Measurements from ENCODE around the gene EXOC6B. TPM values are rescaled to one million over a fixed set of nuclear protein-coding genes. Genes with fewer than 3 reads are reported as not detected.

Gene EXOC6B
- total RNA-seq, 1 experiment from 2014 or later = 8.4 TPM

DNA sequence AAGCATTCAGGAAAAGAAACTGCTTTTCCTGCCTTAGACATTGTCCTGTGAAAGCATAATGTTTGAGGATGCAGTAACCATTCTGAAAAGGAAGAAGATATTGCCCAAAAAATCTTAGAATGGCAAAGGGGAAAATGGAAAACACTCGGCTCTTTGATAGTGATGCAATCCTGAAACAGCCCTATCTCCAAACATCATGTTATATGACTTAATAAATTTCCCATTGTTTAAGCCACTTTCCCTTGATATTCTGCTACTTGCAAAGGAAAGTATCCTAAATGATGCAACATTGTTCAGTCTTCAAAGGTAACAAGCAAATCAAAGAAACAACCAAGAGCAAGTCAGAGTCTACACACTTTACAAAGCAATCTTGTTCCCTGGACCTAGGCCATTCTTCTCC, 78.5 kb downstream of the EXOC6B start:
- no peak for DNase-seq (ENCODE audit: extremely low read depth, low read depth)

DNA sequence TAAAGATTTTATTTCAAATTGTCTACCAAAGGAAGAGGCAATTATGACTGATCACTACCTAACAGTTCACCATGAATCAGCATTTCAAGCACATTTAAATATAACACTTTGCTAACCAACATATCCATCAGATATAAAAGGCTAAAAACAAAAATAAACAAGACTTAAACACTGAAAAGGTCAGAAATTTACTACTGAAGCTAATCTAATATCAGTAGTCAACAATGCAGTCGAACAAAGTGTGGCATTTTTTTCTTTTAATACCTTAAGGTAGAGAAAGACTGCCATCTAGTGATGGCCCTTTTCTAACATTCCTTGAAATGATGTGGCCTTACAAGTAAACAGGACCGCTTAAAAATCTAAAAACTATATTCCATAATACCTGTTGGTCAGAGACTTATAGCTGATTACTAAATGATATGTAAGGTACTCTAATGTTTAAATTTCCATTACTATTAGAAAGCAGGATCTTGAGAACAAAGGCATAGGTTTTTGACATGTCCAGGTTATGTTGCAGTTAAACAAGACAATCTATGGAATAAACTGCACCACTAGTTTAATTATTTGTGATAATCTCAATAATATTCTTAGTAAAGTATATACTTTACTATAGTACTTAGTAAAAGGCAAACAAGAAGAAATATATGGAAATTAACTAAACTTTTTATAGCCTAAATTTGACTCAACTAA, 80.0 kb downstream of the EXOC6B start:
- peak; percentile 61 for DNase-seq (ENCODE audit: extremely low read depth, low read depth)

DNA sequence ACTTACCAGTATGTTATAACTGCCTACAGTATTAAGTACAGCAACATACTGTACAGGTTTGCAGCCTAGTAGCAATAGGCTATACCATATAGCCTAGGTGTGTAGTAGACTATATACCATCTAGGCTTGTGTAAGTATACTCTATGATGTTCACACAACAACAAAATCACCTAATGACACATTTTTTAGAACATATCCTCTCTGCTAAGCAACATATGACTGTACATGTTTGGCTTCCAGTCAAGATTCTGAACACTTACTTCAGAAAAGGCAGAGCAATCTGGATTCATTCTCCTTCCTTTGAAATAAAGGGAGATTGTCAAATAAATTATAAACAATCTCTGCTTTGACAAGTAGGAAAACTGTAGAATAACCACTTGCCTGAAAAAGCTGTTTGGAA, 81.8 kb downstream of the EXOC6B start:
- no peak for DNase-seq (ENCODE audit: extremely low read depth, low read depth)

DNA sequence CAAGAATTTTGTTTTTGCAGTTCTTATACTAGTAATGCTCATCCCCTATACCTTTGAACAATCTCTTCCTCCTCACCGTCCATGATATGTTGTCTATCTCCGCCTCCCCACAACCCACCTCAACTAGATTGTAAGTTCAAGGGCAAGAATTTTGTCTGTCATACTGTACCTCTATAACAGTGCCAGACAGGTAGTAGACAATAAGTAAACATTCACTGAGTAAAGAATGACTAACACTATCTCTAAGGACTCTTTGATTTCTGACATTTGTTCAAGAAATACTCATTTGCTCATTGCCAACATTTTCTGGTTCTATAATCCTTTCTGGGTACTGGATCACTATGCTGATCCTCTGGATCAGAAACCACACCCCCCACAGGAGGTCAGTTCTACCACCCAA, 82.4 kb downstream of the EXOC6B start:
- no peak for DNase-seq (ENCODE audit: extremely low read depth, low read depth)

DNA sequence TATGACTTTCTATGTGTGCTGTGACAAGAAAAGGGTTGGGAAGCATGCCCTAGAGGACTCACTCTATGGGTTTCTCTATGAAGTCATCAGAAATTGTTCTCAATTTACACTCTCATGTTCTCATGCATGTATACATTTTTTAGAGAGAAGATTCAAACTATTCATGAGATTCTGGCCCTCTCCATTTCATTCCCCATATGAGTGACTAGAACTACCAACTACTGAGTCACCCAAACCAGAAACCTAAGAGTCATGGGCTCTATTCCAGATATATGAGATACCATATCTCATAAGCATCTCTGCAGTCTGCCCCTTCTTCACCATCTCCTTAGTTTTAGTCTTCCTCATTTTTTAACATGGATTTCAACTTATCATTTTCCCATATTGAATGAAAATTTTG, 87.7 kb downstream of the EXOC6B start:
- DNase-seq (ENCODE audit: extremely low read depth, low read depth) = no peak

DNA sequence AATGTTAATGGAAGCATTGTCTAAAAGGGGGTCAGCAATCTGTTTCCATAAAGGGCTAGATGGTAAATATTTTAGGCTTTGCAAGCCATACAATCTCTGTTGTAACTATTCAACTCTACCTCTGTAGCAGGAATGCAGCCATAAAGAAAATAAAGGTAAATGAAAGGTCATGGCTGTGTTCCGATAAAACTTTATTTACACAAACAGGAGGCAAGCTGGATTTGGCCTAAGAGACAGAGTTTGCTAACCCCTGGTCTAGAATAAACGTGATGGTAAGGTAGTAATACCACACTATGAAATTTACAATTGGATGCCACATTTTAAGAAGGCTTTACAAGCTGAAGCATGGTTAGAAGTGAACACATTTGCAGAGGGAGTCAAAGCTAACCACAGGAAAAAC, 91.4 kb downstream of the EXOC6B start:
- DNase-seq (ENCODE audit: extremely low read depth, low read depth) = no peak

DNA sequence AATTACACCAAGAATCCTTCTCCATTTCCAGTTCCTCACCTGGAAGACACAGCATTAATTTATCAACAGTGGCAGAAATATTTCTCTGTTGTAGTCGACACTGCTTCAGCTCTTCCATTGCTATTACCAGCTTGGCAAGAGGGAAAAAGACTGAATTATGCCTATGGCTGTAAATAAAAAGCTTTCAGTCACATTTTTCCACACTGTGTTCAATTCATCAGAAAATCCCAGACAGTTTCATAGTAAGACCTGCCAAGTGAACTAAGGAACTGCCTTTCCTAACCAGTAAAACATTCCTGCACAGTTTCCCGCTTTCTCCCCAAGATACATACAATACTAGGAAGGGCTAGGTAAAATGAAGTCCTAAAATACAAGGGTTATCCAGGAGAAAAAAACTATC, 94.7 kb downstream of the EXOC6B start:
- no peak for DNase-seq (ENCODE audit: extremely low read depth, low read depth)

DNA sequence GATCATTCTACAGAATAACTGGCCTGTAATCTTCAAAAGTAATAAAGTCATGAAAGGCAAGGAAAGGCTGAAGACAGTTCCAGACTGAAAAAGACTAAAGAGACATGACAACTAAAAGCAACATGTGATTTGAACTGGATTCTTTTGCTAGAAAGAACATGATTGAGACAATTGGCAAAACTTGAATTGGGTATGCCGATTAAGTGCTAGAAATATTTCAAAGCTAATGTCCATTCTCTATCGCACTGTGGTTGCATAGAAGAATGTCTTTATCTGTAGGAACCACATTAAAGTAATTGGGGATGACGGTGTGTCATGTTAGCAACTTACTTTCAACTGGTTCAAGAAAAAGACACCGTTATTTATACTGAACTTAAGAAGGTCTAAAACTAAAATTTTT, 98.5 kb downstream of the EXOC6B start:
- DNase-seq (ENCODE audit: extremely low read depth, low read depth) = no peak

DNA sequence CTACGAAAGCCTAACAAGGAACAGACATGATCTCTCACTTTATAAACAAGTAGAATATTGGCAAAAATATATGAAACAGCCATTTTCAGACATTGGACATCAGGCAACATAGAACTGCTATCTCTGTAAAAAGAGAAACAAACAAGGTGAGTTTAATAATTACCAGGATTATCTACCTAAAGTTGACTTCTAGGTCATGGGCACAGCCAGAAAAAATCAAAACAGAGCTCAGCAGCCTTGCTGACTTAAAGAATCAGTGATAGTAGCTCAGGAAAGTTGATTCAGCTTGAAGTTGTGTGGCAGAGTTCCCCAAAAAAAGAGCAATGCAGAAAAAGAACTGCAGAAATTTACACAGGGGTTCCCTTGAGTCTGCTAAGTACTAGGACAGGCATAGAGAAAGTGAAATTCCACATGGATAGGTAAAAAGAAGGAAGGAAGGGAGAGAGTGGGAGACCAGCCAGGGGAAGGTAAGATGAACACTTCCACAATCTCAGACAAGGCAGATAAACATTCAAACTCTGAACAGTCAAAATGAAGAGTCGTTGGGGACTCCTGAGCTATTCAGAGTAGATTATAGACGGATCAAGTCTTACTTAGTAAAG, 102.0 kb downstream of the EXOC6B start:
- no peak for DNase-seq (ENCODE audit: extremely low read depth, low read depth)

DNA sequence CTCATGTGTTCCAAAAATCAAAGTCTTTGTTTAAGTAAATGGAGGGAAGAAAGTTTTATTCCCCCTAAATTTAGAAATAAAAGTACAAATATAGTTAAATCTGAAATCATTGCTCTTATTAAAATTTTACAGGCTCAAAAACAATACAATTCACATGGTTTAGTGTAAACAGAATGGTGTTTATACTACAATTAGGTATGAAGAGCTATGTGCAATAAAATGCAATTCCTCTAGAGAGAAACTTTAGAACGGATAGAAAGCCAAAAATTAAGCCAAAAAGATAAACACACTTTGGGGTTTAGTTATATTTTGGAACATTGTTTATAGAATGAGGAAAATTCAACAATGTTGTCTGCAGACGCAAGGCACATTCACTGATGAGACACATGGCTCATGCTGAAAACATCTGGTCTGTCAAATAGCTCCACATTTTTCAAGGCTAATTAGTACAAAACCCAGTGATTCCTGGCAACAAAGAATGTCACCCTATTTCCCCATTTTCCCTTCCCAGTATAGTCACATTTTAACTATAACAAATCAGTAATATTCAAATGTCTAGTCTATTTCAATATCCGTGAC, 103.3 kb downstream of the EXOC6B start:
- DNase-seq (ENCODE audit: extremely low read depth, low read depth) = no peak

DNA sequence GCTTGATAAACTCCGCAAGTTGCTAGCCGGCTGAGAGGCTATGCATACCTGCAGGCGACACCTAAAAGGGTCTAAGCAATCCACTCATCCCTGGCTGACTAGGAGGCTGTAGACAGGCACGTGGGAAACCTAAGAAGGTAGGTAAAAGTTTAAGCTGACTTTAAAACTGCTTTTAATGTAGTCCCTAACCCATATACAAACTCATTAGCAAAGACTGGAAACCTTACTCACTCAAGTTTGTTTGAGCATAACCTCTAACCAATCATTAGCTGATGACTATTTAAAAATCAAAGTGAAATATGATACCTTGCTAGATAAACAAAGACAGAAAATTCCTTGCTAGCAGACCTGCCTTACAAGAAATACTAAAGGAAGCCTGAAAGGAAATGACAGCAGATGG, 106.4 kb downstream of the EXOC6B start:
- no peak for DNase-seq (ENCODE audit: extremely low read depth, low read depth)

DNA sequence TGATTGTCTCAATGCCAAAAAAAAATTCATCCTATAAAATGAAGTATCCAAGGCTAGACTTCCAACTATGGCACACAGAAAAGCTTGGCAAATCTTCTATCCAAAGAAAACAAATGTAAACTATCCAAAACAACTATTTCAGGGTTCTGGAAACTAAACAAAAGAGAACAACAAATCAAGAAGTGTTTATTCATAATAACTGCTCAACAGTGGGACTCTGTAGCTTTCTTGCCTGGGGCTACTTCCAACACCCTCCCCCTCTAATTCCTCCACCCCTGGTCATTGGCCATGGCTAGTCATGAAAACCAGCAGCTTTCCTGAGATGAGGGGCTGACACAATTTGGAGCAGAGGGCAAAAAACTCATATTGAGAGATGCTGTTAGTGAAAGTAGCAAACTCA, 107.0 kb downstream of the EXOC6B start:
- no peak for DNase-seq (ENCODE audit: extremely low read depth, low read depth)

DNA sequence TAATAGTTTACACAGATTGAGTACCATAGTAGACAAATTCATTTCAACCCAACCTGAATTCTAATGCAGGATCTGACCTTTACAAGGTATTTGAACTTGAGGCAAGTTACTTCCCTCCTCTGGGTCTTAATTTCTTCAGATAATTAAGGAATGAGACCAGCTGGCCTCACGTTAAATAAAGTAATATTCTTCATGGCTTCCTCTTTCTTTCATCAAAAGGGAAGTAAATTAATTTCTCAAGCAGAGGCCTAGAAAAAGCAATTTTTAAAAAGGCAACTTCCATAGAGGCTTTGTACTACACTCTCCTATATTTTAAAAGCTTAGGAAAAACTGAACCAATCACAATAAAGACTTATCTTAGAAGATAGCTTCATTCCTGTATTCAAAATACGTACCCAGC, 109.2 kb downstream of the EXOC6B start:
- DNase-seq (ENCODE audit: extremely low read depth, low read depth) = no peak

DNA sequence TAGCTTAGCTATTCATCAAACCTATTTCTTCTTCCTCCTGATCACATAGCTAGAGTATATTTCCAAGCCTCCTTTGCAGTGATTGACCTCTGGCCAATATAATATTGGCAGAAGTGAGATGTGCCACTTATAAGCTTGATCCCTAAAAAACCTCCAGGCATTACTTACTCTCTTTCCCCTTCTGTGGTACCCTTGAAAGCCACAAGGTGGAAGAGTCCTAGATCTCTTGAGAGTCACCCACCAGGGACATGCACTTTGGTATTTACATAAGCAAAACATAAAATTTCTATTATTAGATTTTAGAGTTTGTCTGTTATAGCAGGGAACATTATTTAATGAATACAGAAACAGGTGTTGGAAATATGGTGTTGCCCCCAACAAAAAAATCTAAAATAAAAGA, 112.0 kb downstream of the EXOC6B start:
- no peak for DNase-seq (ENCODE audit: extremely low read depth, low read depth)

DNA sequence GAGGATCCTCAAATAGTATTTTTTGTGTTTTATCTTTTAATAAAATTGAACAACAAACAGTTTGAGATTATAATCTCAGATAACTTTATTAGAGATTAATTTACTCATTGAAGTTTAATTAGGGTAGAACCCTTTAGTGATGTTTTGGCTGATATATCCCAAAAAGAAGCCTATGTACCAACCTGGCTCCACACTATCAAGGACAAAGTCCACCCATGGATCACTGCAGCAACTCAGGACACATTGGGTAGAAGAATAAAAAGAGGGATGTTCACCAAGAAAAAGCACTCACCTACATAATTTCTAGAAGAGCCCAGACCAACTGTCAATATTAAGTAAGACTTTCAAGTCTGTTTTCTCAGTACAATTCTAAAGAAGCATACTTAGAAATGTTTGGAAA, 112.9 kb downstream of the EXOC6B start:
- DNase-seq (ENCODE audit: extremely low read depth, low read depth) = no peak

DNA sequence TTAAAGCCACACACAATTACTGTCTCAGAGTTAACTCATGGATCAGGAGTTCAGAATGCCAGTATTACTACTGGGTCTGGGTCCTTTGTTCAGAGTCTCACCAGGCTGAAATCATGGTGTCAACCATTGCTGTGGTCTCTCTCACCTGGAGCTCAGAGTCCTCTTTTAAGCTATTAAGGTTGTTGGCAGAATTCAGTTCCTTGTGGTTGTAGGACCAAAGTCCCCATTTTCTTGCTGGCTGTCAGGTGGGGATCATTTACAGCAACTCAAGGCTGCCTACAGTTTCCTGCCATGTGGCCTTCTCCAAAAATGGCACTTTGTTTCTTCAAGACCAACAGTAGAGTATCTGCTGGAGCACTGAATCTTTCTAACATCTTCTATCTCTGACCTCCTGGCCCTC, 113.5 kb downstream of the EXOC6B start:
- DNase-seq (ENCODE audit: extremely low read depth, low read depth) = no peak

DNA sequence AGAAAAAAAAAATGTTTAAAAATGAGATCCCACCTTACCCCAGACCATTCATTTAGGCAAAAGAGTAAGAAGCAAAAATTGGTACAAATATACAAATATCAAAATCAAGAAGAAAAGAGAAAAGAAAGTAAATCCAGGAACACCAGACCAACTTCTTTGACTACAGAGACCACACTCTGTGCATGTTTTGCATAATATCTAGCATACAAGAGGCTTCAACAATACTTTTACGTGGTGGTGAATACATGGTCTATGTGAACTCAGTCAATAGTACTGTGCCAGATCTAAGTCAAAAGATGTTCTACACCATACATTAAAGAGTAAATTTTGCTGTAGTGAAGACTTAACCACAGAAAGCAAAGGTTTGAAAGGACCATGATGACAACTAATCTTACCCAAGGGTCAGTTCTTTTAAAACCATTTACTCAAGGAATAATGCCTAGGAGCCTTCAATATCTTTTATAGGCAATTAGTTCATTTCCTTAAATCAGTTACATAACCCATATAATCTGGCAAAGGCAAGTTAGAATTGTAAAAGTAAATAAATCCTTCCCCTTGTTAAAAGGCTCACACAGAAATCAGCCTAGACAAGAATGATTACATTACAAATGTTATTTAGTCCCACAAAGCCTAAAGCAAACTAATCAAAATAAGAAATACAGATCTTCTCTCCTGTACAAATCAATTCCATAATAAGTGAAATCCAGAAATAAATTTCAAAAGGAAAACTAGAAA, 115.2 kb downstream of the EXOC6B start:
- DNase-seq (ENCODE audit: extremely low read depth, low read depth) = no peak

DNA sequence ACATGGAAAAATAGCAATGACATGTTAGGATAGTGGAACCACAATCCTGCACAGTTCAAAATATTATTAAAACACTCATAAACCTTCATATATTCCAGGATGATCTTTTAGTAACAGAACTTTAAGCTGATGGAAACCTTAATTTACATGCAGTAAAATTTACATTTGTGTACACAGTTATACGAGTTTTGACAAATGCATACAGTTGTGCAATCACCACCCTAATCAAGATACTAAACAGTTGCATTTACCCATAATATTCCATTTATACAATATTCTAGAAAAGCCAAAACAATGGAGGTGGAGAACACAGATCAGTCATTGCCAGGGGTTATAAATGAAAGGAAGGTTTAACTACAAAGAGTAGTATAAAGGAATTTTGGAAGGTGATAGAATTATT, 117.6 kb downstream of the EXOC6B start:
- no peak for DNase-seq (ENCODE audit: extremely low read depth, low read depth)

DNA sequence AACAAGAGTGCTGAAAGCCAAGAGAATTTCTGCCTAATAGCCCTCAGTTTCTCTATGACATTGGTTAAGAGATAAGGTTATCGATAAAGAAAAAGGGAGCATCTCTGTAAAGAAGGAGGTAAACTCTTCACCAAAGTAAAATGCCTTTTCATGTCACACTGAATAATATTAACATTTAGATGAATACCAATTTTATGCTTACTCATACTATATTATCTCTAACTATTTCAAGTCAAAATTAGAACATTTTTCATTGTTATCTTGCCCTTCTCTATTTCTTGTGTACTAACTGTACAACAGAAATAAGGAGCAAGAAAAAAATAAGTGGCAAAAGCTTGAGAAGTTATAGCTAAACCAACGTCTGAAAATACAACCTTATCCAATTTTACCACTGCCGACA, 127.5 kb downstream of the EXOC6B start:
- DNase-seq (ENCODE audit: extremely low read depth, low read depth) = no peak

DNA sequence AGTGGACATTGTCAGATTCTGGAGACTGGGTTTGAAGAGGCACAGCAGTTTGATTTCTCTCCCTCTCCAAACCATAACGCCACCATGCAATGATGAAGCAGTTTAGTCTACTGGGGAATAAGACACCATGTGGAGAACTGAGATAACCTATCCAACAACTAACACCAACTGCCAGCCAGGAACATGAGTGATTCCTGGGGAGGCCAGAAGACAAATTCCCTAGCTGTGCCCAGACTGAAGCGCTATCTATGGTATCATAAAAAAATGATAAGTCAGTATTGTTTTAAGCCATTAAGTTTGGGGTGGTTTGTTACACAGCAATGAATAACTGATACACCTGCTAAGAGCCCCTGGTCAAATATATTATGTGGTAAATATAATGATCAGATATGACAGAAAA, 129.3 kb downstream of the EXOC6B start:
- DNase-seq (ENCODE audit: extremely low read depth, low read depth) = no peak

DNA sequence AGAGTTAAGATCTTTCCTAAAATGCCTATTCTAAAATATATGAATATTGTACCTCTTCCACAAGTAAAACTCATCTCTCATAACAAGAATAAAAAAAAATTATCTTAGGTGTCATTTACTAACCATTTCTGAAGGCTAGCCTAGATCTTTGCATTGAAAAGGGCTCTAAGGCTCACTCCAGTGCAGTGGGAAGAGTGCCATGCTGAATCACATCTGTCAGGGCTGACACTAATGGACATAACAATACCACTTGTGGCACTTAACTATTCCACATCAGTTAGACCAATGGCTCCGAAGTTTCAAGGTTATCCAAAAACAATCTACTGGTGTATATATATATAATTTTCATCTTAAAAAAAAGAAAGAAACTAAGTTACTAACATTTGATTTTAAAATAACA, 130.2 kb downstream of the EXOC6B start:
- DNase-seq (ENCODE audit: extremely low read depth, low read depth) = no peak
